C4-2B (cell line): ENCODE data around the gene STMND1.

Source experiments
- H3K27ac ChIP-seq: fragments of 450-650 bp; 2 replicates; pipeline ENCODE4 v1.5.1; 2017
- CTCF ChIP-seq: fragments of 450-650 bp; conservative IDR thresholded peaks from 2 replicates; pipeline ENCODE4 v1.5.1; 2017; ENCODE audit warnings: mild to moderate bottlenecking
- ZFX ChIP-seq: fragments of 450-650 bp; IDR thresholded peaks from 2 replicates; pipeline ENCODE4 v1.6.1; 2017

The STMND1 gene

GRCh38 chr6:17149571-17149970 lies 47.7 kb downstream of the STMND1 start:
- H3K27ac ChIP-seq: no peak overlapping the region
- no peak for TF ChIP-seq ZFX

GRCh38 chr6:17150096-17150495 lies 48.2 kb downstream of the STMND1 start:
- no peak for TF ChIP-seq ZFX
- no peak for TF ChIP-seq CTCF
- no peak overlapping the region for H3K27ac ChIP-seq

- TF ChIP-seq CTCF: no peak
- no peak for TF ChIP-seq ZFX
- H3K27ac ChIP-seq: no peak overlapping the region
Observed at GRCh38 chr6:17151888-17152287, 50.0 kb downstream of the STMND1 start.

- H3K27ac ChIP-seq: no peak overlapping the region
- TF ChIP-seq ZFX (no peak), CTCF (no peak)
Observed at GRCh38 chr6:17152703-17153102, 50.9 kb downstream of the STMND1 start.

GRCh38 chr6:17156112-17156921 lies 54.5 kb downstream of the STMND1 start:
- peak; percentile 81 for TF ChIP-seq CTCF
- TF ChIP-seq ZFX: no peak
- H3K27ac ChIP-seq: peak overlapping the region; percentile 32; the same call in 1 of the 2 replicates

- TF ChIP-seq CTCF: no peak
- no peak for TF ChIP-seq ZFX
- peak overlapping the region; percentile 32; the same call in 1 of the 2 replicates for H3K27ac ChIP-seq
Observed at GRCh38 chr6:17156966-17157365, 55.1 kb downstream of the STMND1 start.

GRCh38 chr6:17157617-17158016 lies 55.8 kb downstream of the STMND1 start:
- TF ChIP-seq ZFX: no peak
- no peak for TF ChIP-seq CTCF
- H3K27ac ChIP-seq: no peak overlapping the region

- TF ChIP-seq ZFX (no peak), CTCF (no peak)
- H3K27ac ChIP-seq: peak overlapping the region; percentile 63
Observed at GRCh38 chr6:17159240-17159639, 57.4 kb downstream of the STMND1 start.
